GOT3 (cell line): ENCODE data around the gene ZNF599.
"Not testable (repeated sequence)": the region's sequence is repeated elsewhere in the genome, so short reads cannot be mapped to it uniquely, and the experiment has no call there.

ENCODE experiments used
- DNase-seq: peaks from one replicate; lab custom pipeline; 2025; ENCODE audit warnings: mixed read lengths; lab: John Stamatoyannopoulos, UW

Gene ZNF599

GRCh38 chr19:34772697-34773554 is at the start of gene ZNF599:
Gene ZNF599, minus strand, starts transcription at chr19:34773215. Its CDS starts 374 bp downstream, at chr19:34772841.
- peak; percentile 49 for DNase-seq

- DNase-seq: no peak
Measured at GRCh38 chr19:34818270-34818669, 45.3 kb upstream of the ZNF599 start.

- no peak for DNase-seq
Measured at GRCh38 chr19:34816708-34817107, 43.7 kb upstream of the ZNF599 start.

- DNase-seq: no peak
Measured at GRCh38 chr19:34808566-34808965, 35.6 kb upstream of the ZNF599 start.

GRCh38 chr19:34806976-34807860 is 34.2 kb upstream of the ZNF599 start:
- DNase-seq: no peak

GRCh38 chr19:34804115-34804514 is 31.1 kb upstream of the ZNF599 start:
- DNase-seq: no peak

- not testable (repeated sequence) for DNase-seq
Measured at GRCh38 chr19:34796953-34797352, 23.9 kb upstream of the ZNF599 start.

- no peak for DNase-seq
Measured at GRCh38 chr19:34794066-34794960, 21.3 kb upstream of the ZNF599 start.

- DNase-seq: no peak
Measured at GRCh38 chr19:34793565-34793964, 20.6 kb upstream of the ZNF599 start.

- no peak for DNase-seq
Measured at GRCh38 chr19:34788074-34788473, 15.1 kb upstream of the ZNF599 start.

- no peak for DNase-seq
Measured at GRCh38 chr19:34787059-34787824, 14.2 kb upstream of the ZNF599 start.

GRCh38 chr19:34786236-34786635 is 13.2 kb upstream of the ZNF599 start:
- DNase-seq: no peak

GRCh38 chr19:34779652-34780051 is 6.6 kb upstream of the ZNF599 start:
- DNase-seq: no peak

GRCh38 chr19:34778342-34778741 is 5.3 kb upstream of the ZNF599 start:
- no peak for DNase-seq

- DNase-seq: no peak
Measured at GRCh38 chr19:34774857-34775256, 1.8 kb upstream of the ZNF599 start.

- DNase-seq: no peak
Measured at GRCh38 chr19:34773555-34773864, 495 bp upstream of the ZNF599 start.

GRCh38 chr19:34767951-34768350 is 5.1 kb downstream of the ZNF599 start:
- no peak for DNase-seq

- no peak for DNase-seq
Measured at GRCh38 chr19:34766386-34766785, 6.6 kb downstream of the ZNF599 start.

- no peak for DNase-seq
Measured at GRCh38 chr19:34759218-34759917, 13.6 kb downstream of the ZNF599 start.

GRCh38 chr19:34757441-34757840 is 15.6 kb downstream of the ZNF599 start:
- no peak for DNase-seq
